Measurements from ENCODE around the gene ARNT2.

ARNT2 gene

GRCh38 chr15:80461356-80462095, 57.3 kb downstream of the ARNT2 start:
- H3K36me3 ChIP-seq (ENCODE audit: insufficient read depth) = no peaks in the 10 kb centered on the region
- H3K27ac ChIP-seq = no peak overlapping the region
- H2AFZ ChIP-seq (ENCODE audit: low read depth) = no peak overlapping the region
- TF ChIP-seq CTCF (conservative IDR thresholded peaks at IDR 0.05; ENCODE audit: low read depth, low read length) = no peak
- H3K79me2 ChIP-seq (ENCODE audit: insufficient read depth, low read depth) = no peaks in the 10 kb centered on the region
- H3K27me3 ChIP-seq (ENCODE audit: insufficient read depth, low read depth) = no peaks in the 10 kb centered on the region
- no peaks in the 10 kb centered on the region for H3K4me1 ChIP-seq (ENCODE audit: low read depth, poor library complexity, severe bottlenecking)
- no peak overlapping the region for H3K9ac ChIP-seq
- no peak overlapping the region for H3K4me3 ChIP-seq (IDR thresholded peaks at IDR 0.05; ENCODE audit: insufficient read depth, low read depth, low read length)
- H3K4me2 ChIP-seq = no peak overlapping the region
- no peaks in the 10 kb centered on the region for H4K20me1 ChIP-seq (ENCODE audit: insufficient read depth)

- no peak overlapping the region for H3K4me3 ChIP-seq (IDR thresholded peaks at IDR 0.05; ENCODE audit: insufficient read depth, low read depth, low read length)
- H3K9ac ChIP-seq = no peak overlapping the region
- no peak for TF ChIP-seq CTCF (conservative IDR thresholded peaks at IDR 0.05; ENCODE audit: low read depth, low read length)
- H3K4me2 ChIP-seq = no peak overlapping the region
- no peak overlapping the region for H3K27ac ChIP-seq
- H2AFZ ChIP-seq (ENCODE audit: low read depth) = no peak overlapping the region
- H3K27me3 ChIP-seq (ENCODE audit: insufficient read depth, low read depth) = no peaks in the 10 kb centered on the region
- H3K36me3 ChIP-seq (ENCODE audit: insufficient read depth) = no peaks in the 10 kb centered on the region
- H3K79me2 ChIP-seq (ENCODE audit: insufficient read depth, low read depth) = no peaks in the 10 kb centered on the region
- no peaks in the 10 kb centered on the region for H3K4me1 ChIP-seq (ENCODE audit: low read depth, poor library complexity, severe bottlenecking)
- H4K20me1 ChIP-seq (ENCODE audit: insufficient read depth) = no peaks in the 10 kb centered on the region
These were observed 57.9 kb downstream of the ARNT2 start for GRCh38 chr15:80462111-80462510.

GRCh38 chr15:80462836-80463512, 58.8 kb downstream of the ARNT2 start:
- H3K27me3 ChIP-seq (ENCODE audit: insufficient read depth, low read depth) = no peaks in the 10 kb centered on the region
- H2AFZ ChIP-seq (ENCODE audit: low read depth) = no peak overlapping the region
- H3K4me1 ChIP-seq (ENCODE audit: low read depth, poor library complexity, severe bottlenecking) = no peaks in the 10 kb centered on the region
- no peak overlapping the region for H3K27ac ChIP-seq
- H3K4me3 ChIP-seq (IDR thresholded peaks at IDR 0.05; ENCODE audit: insufficient read depth, low read depth, low read length) = no peak overlapping the region
- no peaks in the 10 kb centered on the region for H4K20me1 ChIP-seq (ENCODE audit: insufficient read depth)
- H3K9ac ChIP-seq = no peak overlapping the region
- no peak overlapping the region for H3K4me2 ChIP-seq
- H3K36me3 ChIP-seq (ENCODE audit: insufficient read depth) = no peaks in the 10 kb centered on the region
- H3K79me2 ChIP-seq (ENCODE audit: insufficient read depth, low read depth) = no peaks in the 10 kb centered on the region
- TF ChIP-seq CTCF (conservative IDR thresholded peaks at IDR 0.05; ENCODE audit: low read depth, low read length) = no peak

- Histone ChIP-seq H3K79me2 (ENCODE audit: insufficient read depth, low read depth) (no peaks in the 10 kb centered on the region), H3K4me1 (ENCODE audit: low read depth, poor library complexity, severe bottlenecking) (no peaks in the 10 kb centered on the region), H3K9ac (no peak overlapping the region), H3K4me3 (IDR thresholded peaks at IDR 0.05; ENCODE audit: insufficient read depth, low read depth, low read length) (no peak overlapping the region), H4K20me1 (ENCODE audit: insufficient read depth) (no peaks in the 10 kb centered on the region), H3K4me2 (no peak overlapping the region), H3K27ac (no peak overlapping the region), H3K27me3 (ENCODE audit: insufficient read depth, low read depth) (no peaks in the 10 kb centered on the region), H3K36me3 (ENCODE audit: insufficient read depth) (no peaks in the 10 kb centered on the region), H2AFZ (ENCODE audit: low read depth) (no peak overlapping the region)
- no peak for TF ChIP-seq CTCF (conservative IDR thresholded peaks at IDR 0.05; ENCODE audit: low read depth, low read length)
These were observed 60.9 kb downstream of the ARNT2 start for GRCh38 chr15:80464951-80465625.

Measured in KMS-11 (cell line).